Measurements from ENCODE around the gene CNP.

The CNP gene

GRCh38 chr17:41939693-41940090, 26.9 kb upstream of the CNP start:
- DNase-seq (ENCODE audit: extremely low spot score, insufficient read length, low read depth): no peak
- no peak for FAIRE-seq

- FAIRE-seq: no peak
- no peak for DNase-seq (ENCODE audit: extremely low spot score, insufficient read length, low read depth)
These were observed 25.4 kb upstream of the CNP start for GRCh38 chr17:41941168-41941567.

- FAIRE-seq (no peak), DNase-seq (ENCODE audit: extremely low spot score, insufficient read length, low read depth) (no peak)
These were observed 23.8 kb upstream of the CNP start for GRCh38 chr17:41942626-41943373.

GRCh38 chr17:41943492-41943891, 23.1 kb upstream of the CNP start:
- DNase-seq (ENCODE audit: extremely low spot score, insufficient read length, low read depth) (no peak), FAIRE-seq (no peak)

- FAIRE-seq: no peak
- no peak for DNase-seq (ENCODE audit: extremely low spot score, insufficient read length, low read depth)
These were observed 21.7 kb upstream of the CNP start for GRCh38 chr17:41944943-41945342.

GRCh38 chr17:41948762-41949460, 17.7 kb upstream of the CNP start:
- no peak for DNase-seq (ENCODE audit: extremely low spot score, insufficient read length, low read depth)
- FAIRE-seq: no peak

GRCh38 chr17:41956522-41956921, 10.1 kb upstream of the CNP start:
- FAIRE-seq: no peak

GRCh38 chr17:41957031-41957868, 9.3 kb upstream of the CNP start:
- no peak for DNase-seq (ENCODE audit: extremely low spot score, insufficient read length, low read depth)
- no peak for FAIRE-seq

More at GRCh38 chr17:41956522-41956921, 10.1 kb upstream of the CNP start:
- no peak for DNase-seq (ENCODE audit: extremely low spot score, insufficient read length, low read depth)

GRCh38 chr17:41957869-41958439, 8.6 kb upstream of the CNP start:
- DNase-seq (ENCODE audit: extremely low spot score, insufficient read length, low read depth) (no peak), FAIRE-seq (no peak)

- FAIRE-seq (no peak), DNase-seq (ENCODE audit: extremely low spot score, insufficient read length, low read depth) (no peak)
These were observed 7.6 kb upstream of the CNP start for GRCh38 chr17:41959030-41959335.

GRCh38 chr17:41959336-41960095, 7.1 kb upstream of the CNP start:
- FAIRE-seq: no peak

GRCh38 chr17:41962111-41962510, 4.5 kb upstream of the CNP start:
- DNase-seq (ENCODE audit: extremely low spot score, insufficient read length, low read depth) (no peak), FAIRE-seq (no peak)

More at GRCh38 chr17:41959336-41960095, 7.1 kb upstream of the CNP start:
- no peak for DNase-seq (ENCODE audit: extremely low spot score, insufficient read length, low read depth)

- FAIRE-seq (peak; percentile 79), DNase-seq (ENCODE audit: extremely low spot score, insufficient read length, low read depth) (peak; percentile 61)
These were observed 3.7 kb upstream of the CNP start for GRCh38 chr17:41962768-41963434.

- peak; percentile 83 for FAIRE-seq
- no peak for DNase-seq (ENCODE audit: extremely low spot score, insufficient read length, low read depth)
These were observed 717 bp upstream of the CNP start for GRCh38 chr17:41965694-41966462.

GRCh38 chr17:41967141-41967920, 736 bp downstream of the CNP start:
- FAIRE-seq (no peak), DNase-seq (ENCODE audit: extremely low spot score, insufficient read length, low read depth) (no peak)

GRCh38 chr17:41967921-41968578, 1.5 kb downstream of the CNP start:
- no peak for FAIRE-seq
- no peak for DNase-seq (ENCODE audit: extremely low spot score, insufficient read length, low read depth)

- FAIRE-seq: no peak
- no peak for DNase-seq (ENCODE audit: extremely low spot score, insufficient read length, low read depth)
These were observed 2.1 kb downstream of the CNP start for GRCh38 chr17:41968676-41969075.

Data from GM18507 (cell line).